ENCODE data around the gene EHMT1.

The EHMT1 gene

DNA sequence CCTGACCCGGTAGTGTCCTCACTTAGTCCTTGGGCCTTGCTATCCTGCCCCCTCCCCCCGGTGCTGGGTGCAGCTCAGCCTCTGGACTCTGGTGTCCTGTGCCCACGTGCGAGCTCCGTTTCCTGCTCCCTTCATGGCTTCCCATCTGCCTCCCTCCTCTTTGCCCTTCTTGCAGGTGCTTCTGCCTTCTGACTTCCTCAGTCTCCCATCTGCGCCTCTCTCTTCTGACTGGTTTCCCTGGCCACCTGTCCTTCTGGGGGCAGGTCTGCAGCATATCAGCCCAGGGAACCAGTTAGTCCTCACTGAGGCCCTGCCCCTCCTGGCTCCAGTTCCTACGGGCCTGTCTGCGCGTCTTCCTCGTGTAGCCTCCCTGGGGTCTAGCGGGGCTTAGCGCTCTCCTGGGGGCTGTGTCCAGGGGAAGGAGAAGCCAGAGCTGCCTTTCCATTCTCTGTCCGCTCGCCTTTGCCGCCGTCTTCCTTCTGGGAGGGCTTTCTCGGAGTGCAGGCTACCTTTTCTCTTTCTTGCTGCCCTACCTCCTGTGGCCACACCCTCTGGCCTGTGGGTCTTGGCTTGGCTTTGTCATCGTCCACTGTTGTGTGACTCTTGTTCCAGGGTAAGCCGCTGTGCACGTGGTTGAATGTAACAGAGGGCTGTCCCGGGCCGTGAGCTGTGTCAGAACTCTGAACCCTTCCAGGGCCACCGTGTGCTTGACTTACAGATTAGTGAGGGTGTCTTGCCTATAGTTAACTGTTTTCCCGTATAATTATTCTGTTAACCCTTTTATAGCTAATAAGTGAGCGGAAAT, 51.8 kb downstream of the EHMT1 start:
- H3K27ac ChIP-seq = peak overlapping the region; percentile 69
- peak; percentile 89 for DNase-seq

DNA sequence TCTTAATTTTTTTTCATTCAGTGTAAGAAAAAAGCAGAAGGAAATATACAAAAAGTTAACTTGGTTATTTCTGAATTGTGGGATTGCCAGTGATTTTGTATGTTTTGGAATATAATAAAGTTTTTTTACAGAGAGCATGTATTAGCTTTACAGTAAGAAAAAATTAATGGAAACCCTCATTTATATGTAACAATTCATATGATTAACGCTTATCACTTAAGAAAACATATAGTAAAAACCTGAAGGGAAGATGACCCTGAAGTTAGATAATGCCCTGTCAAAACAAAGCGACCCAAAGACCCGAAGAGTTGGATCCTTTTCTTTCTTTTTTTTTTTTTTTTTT, 52.4 kb downstream of the EHMT1 start:
- TF ChIP-seq, protein P1, sequence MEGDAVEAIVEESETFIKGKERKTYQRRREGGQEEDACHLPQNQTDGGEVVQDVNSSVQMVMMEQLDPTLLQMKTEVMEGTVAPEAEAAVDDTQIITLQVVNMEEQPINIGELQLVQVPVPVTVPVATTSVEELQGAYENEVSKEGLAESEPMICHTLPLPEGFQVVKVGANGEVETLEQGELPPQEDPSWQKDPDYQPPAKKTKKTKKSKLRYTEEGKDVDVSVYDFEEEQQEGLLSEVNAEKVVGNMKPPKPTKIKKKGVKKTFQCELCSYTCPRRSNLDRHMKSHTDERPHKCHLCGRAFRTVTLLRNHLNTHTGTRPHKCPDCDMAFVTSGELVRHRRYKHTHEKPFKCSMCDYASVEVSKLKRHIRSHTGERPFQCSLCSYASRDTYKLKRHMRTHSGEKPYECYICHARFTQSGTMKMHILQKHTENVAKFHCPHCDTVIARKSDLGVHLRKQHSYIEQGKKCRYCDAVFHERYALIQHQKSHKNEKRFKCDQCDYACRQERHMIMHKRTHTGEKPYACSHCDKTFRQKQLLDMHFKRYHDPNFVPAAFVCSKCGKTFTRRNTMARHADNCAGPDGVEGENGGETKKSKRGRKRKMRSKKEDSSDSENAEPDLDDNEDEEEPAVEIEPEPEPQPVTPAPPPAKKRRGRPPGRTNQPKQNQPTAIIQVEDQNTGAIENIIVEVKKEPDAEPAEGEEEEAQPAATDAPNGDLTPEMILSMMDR (IDR thresholded peaks at IDR 0.05; ENCODE audit: low read depth, low read length) = no peak
- Histone ChIP-seq H3K27me3 (ENCODE audit: insufficient read depth, low read depth, severe bottlenecking) (no peaks in the 10 kb centered on the region), H3K36me3 (peaks cover 6% of the 10 kb centered on the region), H3K9me3 (ENCODE audit: severe bottlenecking) (no peaks in the 10 kb centered on the region), H3K27ac (peak overlapping the region; percentile 69), H3K4me3 (ENCODE audit: low read depth, low read length) (no peak overlapping the region)
- no peak for DNase-seq

More for the DNA sequence above, 51.8 kb downstream of the EHMT1 start:
- TF ChIP-seq, protein P1 (IDR thresholded peaks at IDR 0.05; ENCODE audit: low read depth, low read length) = no peak
- no peaks in the 10 kb centered on the region for H3K9me3 ChIP-seq (ENCODE audit: severe bottlenecking)
- H3K4me3 ChIP-seq (ENCODE audit: low read depth, low read length) = peak overlapping the region; percentile 11
- peaks cover 11% of the 10 kb centered on the region for H3K36me3 ChIP-seq
- no peaks in the 10 kb centered on the region for H3K27me3 ChIP-seq (ENCODE audit: insufficient read depth, low read depth, severe bottlenecking)

DNA sequence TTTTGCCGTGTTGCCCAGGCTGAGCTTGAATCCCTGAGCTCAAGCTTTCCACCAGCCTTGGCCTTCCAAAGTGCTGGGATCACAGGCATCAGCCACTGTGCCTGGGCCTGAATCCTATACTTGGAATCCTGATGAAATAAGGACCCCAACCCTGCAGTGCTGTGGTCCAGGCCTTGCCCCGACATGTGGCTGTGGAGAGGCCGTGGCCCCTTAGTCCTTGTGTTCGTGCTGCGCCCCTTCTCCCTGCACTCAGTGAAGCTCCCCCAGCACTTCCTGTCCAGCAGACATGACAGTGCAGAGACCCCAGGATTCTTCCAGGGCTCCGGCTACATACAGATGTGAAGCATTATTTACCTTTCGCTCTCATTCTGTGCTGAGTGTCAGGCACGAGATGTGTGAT, 52.9 kb downstream of the EHMT1 start:
- Histone ChIP-seq H3K9me3 (ENCODE audit: severe bottlenecking) (no peaks in the 10 kb centered on the region), H3K27ac (no peak overlapping the region), H3K27me3 (ENCODE audit: insufficient read depth, low read depth, severe bottlenecking) (no peaks in the 10 kb centered on the region), H3K36me3 (peaks cover 3% of the 10 kb centered on the region), H3K4me3 (ENCODE audit: low read depth, low read length) (no peak overlapping the region)
- TF ChIP-seq, protein P1 (IDR thresholded peaks at IDR 0.05; ENCODE audit: low read depth, low read length) = no peak
- no peak for DNase-seq

DNA sequence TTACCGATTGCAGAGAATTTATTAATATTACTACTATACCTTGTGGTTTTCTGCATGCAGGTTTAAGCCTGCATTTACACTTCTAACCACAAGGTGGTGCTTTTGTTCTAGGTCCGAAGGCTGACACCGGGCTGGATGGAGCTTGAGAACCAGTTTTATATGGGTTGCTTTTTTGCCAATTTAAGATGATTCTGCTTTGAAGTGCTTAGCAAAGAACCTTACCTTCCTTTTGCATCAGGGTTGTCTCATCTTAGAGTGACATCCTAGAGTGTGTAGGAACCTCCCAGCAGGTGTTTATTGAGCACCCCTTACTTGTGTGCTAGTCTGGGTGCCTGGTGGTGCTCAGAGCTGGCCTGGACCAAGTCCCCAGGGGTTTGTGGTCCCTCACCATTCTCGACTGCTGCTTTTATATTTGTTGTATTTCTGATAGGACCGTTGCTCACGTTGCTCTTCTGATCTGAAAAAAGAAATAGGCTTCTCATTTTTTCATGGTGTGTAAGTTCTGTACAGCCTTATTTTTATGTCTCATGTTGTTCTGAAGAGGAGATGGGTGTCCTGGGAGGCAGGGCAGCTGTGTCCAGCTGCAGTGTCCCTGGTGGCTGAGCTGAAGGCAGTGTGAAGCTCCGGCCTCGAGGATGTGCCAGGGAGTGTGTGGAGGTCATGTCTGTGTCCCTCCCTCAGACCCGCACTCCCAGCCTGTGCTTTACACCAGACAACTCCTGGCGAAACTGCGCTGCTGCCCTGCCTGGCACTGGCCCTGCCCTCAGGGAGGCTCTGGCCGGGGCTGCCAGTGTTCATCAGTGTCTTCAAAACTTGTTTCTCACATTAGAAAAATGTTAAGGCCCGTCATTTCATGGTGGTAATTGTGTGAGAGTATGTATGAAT, 54.3 kb downstream of the EHMT1 start:
- Histone ChIP-seq H3K27me3 (ENCODE audit: insufficient read depth, low read depth, severe bottlenecking) (no peaks in the 10 kb centered on the region), H3K36me3 (no peaks in the 10 kb centered on the region; the same call in 1 of the 2 replicates), H3K9me3 (ENCODE audit: severe bottlenecking) (no peaks in the 10 kb centered on the region), H3K27ac (peak overlapping the region; percentile 57; the same call in 1 of the 2 replicates), H3K4me3 (ENCODE audit: low read depth, low read length) (no peak overlapping the region)
- TF ChIP-seq, protein P1 (IDR thresholded peaks at IDR 0.05; ENCODE audit: low read depth, low read length) = peak; percentile 65; the same call in 1 of the 2 replicates
- peak; percentile 51 for DNase-seq

DNA sequence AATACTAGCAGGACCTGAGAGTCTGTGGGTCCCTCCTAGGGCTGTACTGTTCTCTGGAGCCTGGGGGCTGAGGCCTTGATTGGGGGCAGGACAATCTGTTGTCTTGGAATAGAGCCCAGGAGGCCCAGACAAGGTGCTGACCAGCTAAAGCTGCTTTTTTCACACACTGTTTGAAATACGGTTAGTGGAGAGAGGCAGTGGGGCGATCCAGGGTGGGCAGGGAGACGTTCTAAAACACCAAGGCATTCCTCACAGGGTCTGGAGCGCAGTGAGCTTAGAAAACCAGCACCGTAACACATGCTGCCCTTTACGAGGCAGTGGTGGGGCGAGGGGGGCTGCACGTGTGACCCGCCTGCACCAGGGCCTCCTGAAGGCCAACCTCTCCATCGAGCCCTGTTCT, 55.1 kb downstream of the EHMT1 start:
- TF ChIP-seq, protein P1 (IDR thresholded peaks at IDR 0.05; ENCODE audit: low read depth, low read length) = no peak
- peak overlapping the region; percentile 57 for H3K27ac ChIP-seq
- H3K36me3 ChIP-seq = no peaks in the 10 kb centered on the region; the same call in 1 of the 2 replicates
- peak; percentile 18 for DNase-seq
- H3K9me3 ChIP-seq (ENCODE audit: severe bottlenecking) = no peaks in the 10 kb centered on the region
- H3K27me3 ChIP-seq (ENCODE audit: insufficient read depth, low read depth, severe bottlenecking) = no peaks in the 10 kb centered on the region
- H3K4me3 ChIP-seq (ENCODE audit: low read depth, low read length) = no peak overlapping the region
